Stimulated activated CD4-positive, alpha-beta T cell treated with anti-CD3 and anti-CD28 coated beads, TNF-alpha, amount 100 ng/mL, for 4 hours (primary cell): Measurements from ENCODE around the gene MRNIP.
"Not testable (repeated sequence)": the region's sequence is repeated elsewhere in the genome, so short reads cannot be mapped to it uniquely, and the experiment has no call there.

ENCODE experiments used
- DNase-seq, 3 experiments: peaks; one replicate each; pipeline ENCODE4 v3.0.0-alpha.2; 2020; ENCODE audit warnings: low read depth in 3 of 3

The MRNIP gene

DNA sequence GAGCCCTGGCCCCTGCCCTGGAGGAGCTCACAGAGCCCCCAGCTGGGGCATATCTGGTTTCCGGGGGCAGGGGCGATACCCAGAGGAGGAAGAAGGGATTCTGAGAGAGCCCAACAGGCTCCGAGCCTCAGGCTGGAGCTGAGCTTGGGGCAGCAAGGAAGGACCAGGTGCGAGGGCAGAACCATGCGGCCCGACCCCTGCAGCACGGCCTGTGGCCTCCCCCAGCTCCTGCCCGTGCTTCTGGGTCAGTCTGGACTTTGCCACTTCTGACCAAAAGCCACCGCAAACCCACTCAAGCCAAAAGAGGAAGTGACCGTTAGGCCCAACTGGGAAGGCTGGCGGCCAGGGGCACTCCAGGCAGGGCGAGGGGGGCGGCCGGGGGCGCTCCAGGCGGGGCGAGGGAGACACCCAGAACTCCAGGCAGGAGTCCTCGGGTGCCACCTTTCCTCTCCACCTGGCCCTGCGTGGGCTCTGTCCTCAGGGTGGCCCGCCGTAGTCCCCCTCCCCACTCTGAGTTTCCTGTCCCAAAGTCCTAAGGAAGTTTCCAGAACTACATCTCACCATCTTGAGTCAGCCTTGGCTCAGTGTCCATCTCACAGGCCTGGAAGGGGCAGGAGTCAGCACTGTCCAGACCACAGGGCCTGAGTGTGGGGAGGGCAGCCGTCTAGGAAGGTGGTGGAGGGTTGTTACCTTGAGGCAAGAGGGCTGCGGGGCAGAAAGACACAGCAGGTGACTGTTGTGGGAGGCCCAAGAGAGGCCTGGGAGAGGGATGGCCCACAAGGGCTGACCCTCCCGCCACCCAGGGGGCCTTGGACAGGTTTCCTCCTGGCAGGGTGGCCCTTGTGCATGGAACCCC lies 65.8 kb downstream of the MRNIP start:
- no peak for DNase-seq

DNA sequence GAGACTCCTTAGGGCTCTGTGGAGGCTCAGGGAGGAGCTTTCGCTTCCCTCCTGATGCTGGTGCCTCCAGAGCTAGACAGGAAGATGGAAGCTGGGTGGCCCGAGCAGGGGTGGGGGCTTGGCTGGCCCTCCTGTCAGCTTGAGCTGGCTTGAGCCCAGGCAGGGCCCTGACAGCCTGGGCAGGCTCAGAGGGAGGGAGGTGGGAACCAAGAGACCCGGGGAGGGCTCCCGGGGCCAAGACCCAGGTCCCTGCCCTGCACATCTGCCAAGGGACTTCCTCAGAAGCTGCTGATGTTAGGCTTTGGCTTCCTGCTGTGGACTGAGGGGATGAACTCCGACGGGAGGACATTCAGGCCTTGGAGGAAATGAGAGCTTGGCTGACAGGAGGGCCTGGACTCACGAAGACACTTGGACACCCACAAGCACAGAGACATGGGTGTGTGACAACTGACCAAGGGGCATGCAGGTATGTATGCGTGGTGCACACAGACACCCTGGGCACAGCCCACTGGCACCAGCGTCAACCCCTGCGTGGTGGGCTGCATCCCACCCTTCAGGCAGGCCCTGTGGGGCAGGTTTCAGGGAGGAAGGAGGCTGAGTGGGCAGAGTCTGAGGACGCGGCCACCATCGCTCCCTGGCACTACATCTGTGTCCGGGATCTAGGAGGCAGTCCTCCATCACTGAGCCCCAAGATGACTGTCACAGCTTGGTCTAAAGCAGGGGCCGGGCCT lies 66.6 kb downstream of the MRNIP start:
- no peak for DNase-seq

GRCh38 chr5:179789278-179789677 lies 69.3 kb downstream of the MRNIP start:
- DNase-seq: not testable (repeated sequence)

DNA sequence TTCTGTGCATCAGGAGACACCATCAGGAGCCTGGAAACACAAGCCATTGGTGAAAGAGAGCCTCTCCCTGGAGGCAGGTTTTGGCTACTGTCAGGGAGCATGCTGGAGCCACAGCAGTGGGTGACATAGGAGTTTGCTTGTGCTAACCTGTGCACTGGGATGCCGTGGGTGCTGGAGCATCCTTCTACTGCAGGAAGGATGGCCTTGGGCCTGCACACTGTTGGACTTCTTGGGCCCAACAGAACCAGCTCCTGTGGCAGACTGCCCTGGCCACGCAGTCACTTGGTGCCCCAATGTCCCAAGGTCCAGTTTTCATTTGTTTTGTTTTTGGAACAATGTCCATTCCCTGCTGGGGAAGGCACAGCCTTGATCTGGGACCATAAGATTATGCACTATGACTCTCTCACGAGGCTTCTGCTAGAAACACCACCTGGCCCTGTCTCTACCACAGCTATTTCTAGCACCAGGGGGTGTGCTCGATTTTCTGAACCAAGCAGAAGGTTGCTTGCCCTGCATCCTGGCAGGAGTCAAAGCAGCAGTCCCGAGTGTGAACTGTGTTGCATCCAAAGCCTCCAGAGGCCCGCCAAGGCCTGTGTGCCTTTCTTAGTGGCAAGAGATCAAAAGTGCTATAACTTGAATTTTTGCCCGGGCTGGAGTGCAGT lies 70.3 kb downstream of the MRNIP start:
- no peak for DNase-seq
